Epithelial cell of proximal tubule (primary cell): Measurements from ENCODE around the gene C1QTNF3. TPM values are rescaled to one million over a fixed set of nuclear protein-coding genes. Genes with fewer than 3 reads are reported as not detected.
"Not testable (repeated sequence)": the region's sequence is repeated elsewhere in the genome, so short reads cannot be mapped to it uniquely, and the experiment has no call there.

Experiments
- DNase-seq: peaks from one replicate; pipeline ENCODE4 v3.0.0-alpha.2; 2011; ENCODE audit warnings: low read depth
- H3K4me3 ChIP-seq: 2 replicates; pipeline ENCODE4 v1.5.1; 2011; ENCODE audit warnings: low read depth, mild to moderate bottlenecking, low read length
- CTCF ChIP-seq: conservative IDR thresholded peaks from 2 replicates; pipeline ENCODE4 v1.5.1; 2012; ENCODE audit warnings: low read depth, mild to moderate bottlenecking, low read length
- total RNA-seq: library from RNA; depleted of rRNA; stranded (reverse); fragments of >200 nt; gene quantifications from 2 replicates; pipeline ENCODE4 v1.2.3, GENCODE V29; 2015

The C1QTNF3 gene
- total RNA-seq: 0.36 and 2.8 TPM in 2 replicates

- no peak within 1 kb of the TSS for H3K4me3 ChIP-seq
- no peak for DNase-seq
- no peak for TF ChIP-seq CTCF
These were observed at the start of gene C1QTNF3 for GRCh38 chr5:34043099-34043876. Gene C1QTNF3, minus strand, starts transcription at chr5:34043213. Its CDS starts 88 bp downstream, at chr5:34043125.

GRCh38 chr5:34091039-34091438 is 48.0 kb upstream of the C1QTNF3 start:
- DNase-seq, H3K4me3 ChIP-seq: not testable (repeated sequence)

GRCh38 chr5:34089802-34090201 is 46.8 kb upstream of the C1QTNF3 start:
- H3K4me3 ChIP-seq, DNase-seq: not testable (repeated sequence)

GRCh38 chr5:34087728-34088127 is 44.7 kb upstream of the C1QTNF3 start:
- not testable (repeated sequence) for DNase-seq, H3K4me3 ChIP-seq

GRCh38 chr5:34083898-34084297 is 40.9 kb upstream of the C1QTNF3 start:
- H3K4me3 ChIP-seq, DNase-seq: not testable (repeated sequence)

GRCh38 chr5:34079505-34079904 is 36.5 kb upstream of the C1QTNF3 start:
- DNase-seq, H3K4me3 ChIP-seq: not testable (repeated sequence)

GRCh38 chr5:34077636-34078035 is 34.6 kb upstream of the C1QTNF3 start:
- not testable (repeated sequence) for DNase-seq, H3K4me3 ChIP-seq

- not testable (repeated sequence) for DNase-seq, H3K4me3 ChIP-seq
These were observed 33.8 kb upstream of the C1QTNF3 start for GRCh38 chr5:34076719-34077364.

GRCh38 chr5:34074472-34074871 is 31.5 kb upstream of the C1QTNF3 start:
- not testable (repeated sequence) for H3K4me3 ChIP-seq, DNase-seq
- TF ChIP-seq CTCF: peak; percentile 15

- not testable (repeated sequence) for H3K4me3 ChIP-seq, DNase-seq
These were observed 31.1 kb upstream of the C1QTNF3 start for GRCh38 chr5:34074071-34074470.

GRCh38 chr5:34070626-34071025 is 27.6 kb upstream of the C1QTNF3 start:
- not testable (repeated sequence) for H3K4me3 ChIP-seq

GRCh38 chr5:34064656-34065055 is 21.6 kb upstream of the C1QTNF3 start:
- no peak for TF ChIP-seq CTCF
- DNase-seq: no peak
- H3K4me3 ChIP-seq: no peak overlapping the region

More at GRCh38 chr5:34070626-34071025, 27.6 kb upstream of the C1QTNF3 start:
- DNase-seq: not testable (repeated sequence)
